Lower lobe of right lung (tissue), 2 donors: ENCODE measurements around the gene KCNB1. TPM values are rescaled to one million over a fixed set of nuclear protein-coding genes. Genes with fewer than 3 reads are reported as not detected.

Source experiments
- ATAC-seq, 2 donors: fragments of 200-7000 bp; cut with Tn5 transposase; one replicate each; pipeline ENCODE4 v1.9.1; 2020 to 2022; ENCODE audit warnings: mild to moderate bottlenecking in 2 of 2, moderate library complexity in 2 of 2
- DNase-seq: peaks from one replicate; pipeline ENCODE4 v3.0.0-alpha.2; 2020
- H3K27ac ChIP-seq: fragments of 200-600 bp; one replicate; pipeline ENCODE4 v1.8.0; 2022
- H3K27me3 ChIP-seq: fragments of 200-600 bp; one replicate; pipeline ENCODE4 v1.8.0; 2022; ENCODE audit warnings: low read depth
- H3K36me3 ChIP-seq: fragments of 200-600 bp; one replicate; pipeline ENCODE4 v1.8.0; 2022; ENCODE audit warnings: mild to moderate bottlenecking
- H3K4me1 ChIP-seq: fragments of 200-600 bp; one replicate; pipeline ENCODE4 v1.8.0; 2022
- H3K4me3 ChIP-seq: fragments of 200-600 bp; one replicate; pipeline ENCODE4 v1.8.0; 2022; ENCODE audit warnings: mild to moderate bottlenecking
- H3K9me3 ChIP-seq: fragments of 200-600 bp; one replicate; pipeline ENCODE4 v1.8.0; 2022
- intact Hi-C: fragments of 100-400 bp; cut with DNase I; formaldehyde crosslinking; loops from one replicate; pipeline ENCODE4 v1.11.0; 2022
- total RNA-seq: library from RNA; stranded (reverse); fragmentation: NEBNext Ultra II Directional; extraction: Animal tissue kit (Norgen Biotek cat#: 25700); gene quantifications from one replicate; pipeline ENCODE4 v1.2.1, GENCODE V29; 2021
- TF ChIP-seq, protein P1 (sequence below): fragments of 200-600 bp; IDR thresholded peaks from one replicate; pipeline ENCODE4 v1.8.0; 2022; ENCODE audit warnings: antibody characterized with exemption, mild to moderate bottlenecking
- donor health status: DM: no; HTN: yes; CAD: no; lungs with severe emphysema.

Gene KCNB1
- total RNA-seq, 1 donor from 2014 or later, result 0.53 TPM

DNA sequence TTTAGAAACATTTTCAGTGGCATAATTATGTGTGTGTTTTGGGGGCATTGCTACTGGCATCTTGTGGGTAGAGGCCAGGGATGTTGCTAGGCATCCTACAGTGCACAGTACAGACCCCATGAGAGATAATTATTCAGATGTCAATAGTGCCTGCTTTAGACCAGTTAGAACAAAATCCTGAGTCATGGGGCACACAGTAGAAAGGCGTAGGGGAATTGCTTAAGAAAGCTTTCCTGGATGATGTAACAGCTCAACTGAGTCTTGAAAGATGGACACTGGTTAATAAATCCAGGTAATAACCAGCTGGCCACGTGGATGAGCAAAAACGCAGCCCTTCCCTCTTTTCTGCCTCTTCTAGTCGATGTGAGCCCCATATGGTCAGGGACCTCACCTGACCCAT is 51.1 kb downstream of the KCNB1 start:
- Histone ChIP-seq H3K27me3 (peaks cover 7% of the 10 kb centered on the region), H3K9me3 (no peaks in the 10 kb centered on the region), H3K4me3 (no peak overlapping the region), H3K36me3 (no peaks in the 10 kb centered on the region), H3K27ac (no peak overlapping the region), H3K4me1 (no peaks in the 10 kb centered on the region)
- DNase-seq (no peak), ATAC-seq (no peak)
- intact Hi-C loops, result no loop called here
- TF ChIP-seq, protein P1, sequence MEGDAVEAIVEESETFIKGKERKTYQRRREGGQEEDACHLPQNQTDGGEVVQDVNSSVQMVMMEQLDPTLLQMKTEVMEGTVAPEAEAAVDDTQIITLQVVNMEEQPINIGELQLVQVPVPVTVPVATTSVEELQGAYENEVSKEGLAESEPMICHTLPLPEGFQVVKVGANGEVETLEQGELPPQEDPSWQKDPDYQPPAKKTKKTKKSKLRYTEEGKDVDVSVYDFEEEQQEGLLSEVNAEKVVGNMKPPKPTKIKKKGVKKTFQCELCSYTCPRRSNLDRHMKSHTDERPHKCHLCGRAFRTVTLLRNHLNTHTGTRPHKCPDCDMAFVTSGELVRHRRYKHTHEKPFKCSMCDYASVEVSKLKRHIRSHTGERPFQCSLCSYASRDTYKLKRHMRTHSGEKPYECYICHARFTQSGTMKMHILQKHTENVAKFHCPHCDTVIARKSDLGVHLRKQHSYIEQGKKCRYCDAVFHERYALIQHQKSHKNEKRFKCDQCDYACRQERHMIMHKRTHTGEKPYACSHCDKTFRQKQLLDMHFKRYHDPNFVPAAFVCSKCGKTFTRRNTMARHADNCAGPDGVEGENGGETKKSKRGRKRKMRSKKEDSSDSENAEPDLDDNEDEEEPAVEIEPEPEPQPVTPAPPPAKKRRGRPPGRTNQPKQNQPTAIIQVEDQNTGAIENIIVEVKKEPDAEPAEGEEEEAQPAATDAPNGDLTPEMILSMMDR, result no peak

DNA sequence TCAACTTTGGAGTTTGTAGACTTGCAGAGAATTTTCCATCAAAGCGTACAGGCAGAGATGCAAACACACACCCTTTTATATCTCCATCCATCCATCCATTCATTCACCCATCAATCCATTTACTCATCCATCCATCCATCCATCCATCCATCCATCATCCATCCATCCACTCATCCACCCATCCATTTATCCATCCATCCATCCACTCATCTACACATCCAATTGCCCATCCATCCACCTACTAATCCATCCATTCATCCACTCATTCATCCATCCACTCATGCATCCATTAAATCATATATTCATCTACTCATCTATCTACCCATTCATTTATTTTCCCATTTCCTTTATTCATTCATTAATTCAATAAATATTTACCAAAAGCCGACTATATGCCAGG is 52.1 kb downstream of the KCNB1 start:
- no peaks in the 10 kb centered on the region for H3K36me3 ChIP-seq
- H3K4me3 ChIP-seq, result no peak overlapping the region
- intact Hi-C loops, result no loop called here
- H3K27me3 ChIP-seq, result peaks cover 7% of the 10 kb centered on the region
- H3K4me1 ChIP-seq, result no peaks in the 10 kb centered on the region
- TF ChIP-seq, protein P1, result no peak
- H3K9me3 ChIP-seq, result no peaks in the 10 kb centered on the region
- DNase-seq (no peak), ATAC-seq (no peak)
- H3K27ac ChIP-seq, result no peak overlapping the region

DNA sequence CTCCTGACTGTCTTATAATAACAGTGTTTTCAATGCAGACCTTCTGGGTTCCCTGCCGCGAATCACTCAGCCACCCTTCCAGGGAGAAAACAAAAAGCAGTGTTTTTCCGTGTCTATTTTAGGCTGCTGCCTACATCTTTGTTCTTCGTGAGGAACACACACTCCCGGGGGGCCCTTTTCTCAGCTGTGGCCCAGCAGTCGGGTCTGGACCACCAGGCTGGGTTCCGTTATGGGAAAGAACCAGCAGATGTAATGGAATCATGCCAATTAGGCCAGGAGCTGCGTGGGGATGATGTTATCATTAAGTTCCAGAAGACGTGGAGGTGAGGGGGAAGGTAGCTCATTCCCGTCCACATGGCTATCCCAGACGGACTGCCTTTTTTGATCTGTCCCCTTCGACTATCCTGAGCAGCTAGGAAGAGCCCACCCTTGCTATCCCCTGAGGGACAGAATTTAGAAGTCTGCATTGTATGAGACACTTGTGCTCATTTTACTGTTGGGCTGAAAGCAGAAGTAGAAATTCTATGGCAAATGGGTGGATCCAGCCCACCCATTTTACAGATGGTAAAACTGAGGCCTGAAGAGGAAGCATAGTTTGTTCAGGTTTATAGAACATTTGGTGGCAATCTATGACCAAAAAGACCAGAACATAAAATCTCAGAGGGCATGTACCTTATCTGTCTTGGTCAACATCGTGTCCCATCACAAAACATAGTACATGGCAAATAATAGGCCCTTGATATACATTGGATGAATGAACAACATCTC is 54.5 kb downstream of the KCNB1 start:
- Histone ChIP-seq H3K27me3 (peaks cover 7% of the 10 kb centered on the region), H3K36me3 (no peaks in the 10 kb centered on the region), H3K9me3 (no peaks in the 10 kb centered on the region), H3K27ac (no peak overlapping the region), H3K4me3 (no peak overlapping the region), H3K4me1 (no peaks in the 10 kb centered on the region)
- ATAC-seq (no peak), DNase-seq (no peak)
- intact Hi-C loops, result no loop called here
- TF ChIP-seq, protein P1, result no peak

DNA sequence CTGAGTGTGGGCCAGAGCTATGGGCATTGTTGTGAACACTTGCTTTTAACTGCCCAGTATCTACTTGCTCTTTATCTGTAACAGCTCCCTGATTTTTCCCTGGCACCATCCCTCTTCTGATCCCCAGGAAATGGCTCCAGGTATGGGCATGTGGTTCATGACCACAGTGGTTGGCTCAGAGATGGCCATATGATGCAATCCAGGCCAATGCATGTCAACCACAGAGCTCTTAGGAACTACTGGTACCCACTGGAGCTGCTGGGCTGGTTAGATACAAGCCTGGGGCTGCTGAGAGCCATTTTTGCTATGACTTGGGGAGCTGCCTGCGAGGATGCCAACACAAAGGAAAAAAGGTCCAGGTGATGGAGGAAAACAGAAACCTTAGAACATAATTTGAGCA is 55.6 kb downstream of the KCNB1 start:
- H3K27ac ChIP-seq, result no peak overlapping the region
- intact Hi-C loops, result no loop called here
- H3K9me3 ChIP-seq, result no peaks in the 10 kb centered on the region
- ATAC-seq, result no peak
- H3K36me3 ChIP-seq, result no peaks in the 10 kb centered on the region
- DNase-seq, result no peak
- TF ChIP-seq, protein P1, result no peak
- peaks cover 9% of the 10 kb centered on the region for H3K27me3 ChIP-seq
- no peaks in the 10 kb centered on the region for H3K4me1 ChIP-seq
- no peak overlapping the region for H3K4me3 ChIP-seq

DNA sequence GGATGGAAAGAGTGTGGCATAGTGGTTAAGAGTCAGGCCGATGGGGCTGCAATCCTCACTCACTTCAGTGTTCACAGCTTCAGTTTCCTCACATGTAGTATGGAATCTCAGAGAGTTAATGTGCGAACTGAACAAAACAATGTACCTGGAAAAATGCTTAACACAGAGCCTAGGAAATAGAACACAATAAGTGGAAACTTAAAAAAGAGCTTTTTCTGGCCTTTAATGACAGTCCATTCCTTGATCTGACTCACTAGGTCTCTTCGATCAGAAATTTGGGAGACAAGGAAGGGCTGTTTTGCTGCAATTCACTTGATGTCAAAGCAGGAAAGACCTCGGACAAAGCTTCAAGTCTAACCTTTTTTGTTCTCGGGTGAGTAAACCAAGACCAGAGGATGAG is 56.1 kb downstream of the KCNB1 start:
- H3K36me3 ChIP-seq, result no peaks in the 10 kb centered on the region
- DNase-seq (no peak), ATAC-seq (no peak)
- no peaks in the 10 kb centered on the region for H3K4me1 ChIP-seq
- no peaks in the 10 kb centered on the region for H3K9me3 ChIP-seq
- H3K27ac ChIP-seq, result no peak overlapping the region
- intact Hi-C loops, result no loop called here
- H3K27me3 ChIP-seq, result peaks cover 11% of the 10 kb centered on the region
- H3K4me3 ChIP-seq, result no peak overlapping the region
- TF ChIP-seq, protein P1, result no peak
